NCI-H2171 (cell line): ENCODE results near the gene CNTNAP5.

Source experiments
- DNase-seq: peaks from one replicate; lab custom pipeline; 2025; lab: John Stamatoyannopoulos, UW

Gene CNTNAP5

DNA sequence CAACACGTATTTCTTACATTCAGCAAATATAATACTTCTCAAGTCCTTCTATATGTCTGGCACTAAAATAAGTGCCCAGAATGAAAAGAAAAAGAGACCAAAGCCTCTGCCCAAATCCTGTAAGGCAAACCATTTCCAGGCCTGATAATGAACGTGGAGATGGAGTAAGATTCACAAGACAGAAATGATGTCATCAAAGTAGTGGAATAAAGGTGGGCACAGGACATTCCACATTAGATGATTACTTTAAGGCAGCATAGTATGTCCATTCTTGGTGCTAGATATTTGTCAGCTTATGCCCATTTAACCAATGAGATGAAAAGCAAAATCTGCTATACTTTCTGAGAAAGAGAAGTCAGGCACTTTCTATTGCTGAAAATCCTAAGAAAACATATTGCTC is 38.5 kb downstream of the CNTNAP5 start:
- DNase-seq: no peak

DNA sequence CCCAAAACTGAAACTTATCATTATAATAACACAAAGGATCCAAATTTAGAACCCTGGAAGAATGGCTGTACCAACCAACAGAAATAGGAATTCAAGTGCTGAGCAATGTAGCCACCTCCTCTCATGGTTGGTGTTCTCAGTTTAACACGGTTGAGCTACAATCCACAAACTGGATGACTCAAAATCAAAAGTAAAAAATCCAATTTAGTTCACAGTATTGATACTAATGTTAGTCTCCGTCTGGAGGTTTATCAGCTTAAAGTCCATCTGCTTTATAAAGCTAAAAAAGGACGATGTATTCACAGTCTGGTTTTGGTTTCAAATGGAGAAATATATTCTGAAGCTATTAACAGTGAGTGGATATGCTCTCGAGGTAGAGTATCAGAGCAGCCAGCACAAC is 40.5 kb downstream of the CNTNAP5 start:
- DNase-seq: no peak

DNA sequence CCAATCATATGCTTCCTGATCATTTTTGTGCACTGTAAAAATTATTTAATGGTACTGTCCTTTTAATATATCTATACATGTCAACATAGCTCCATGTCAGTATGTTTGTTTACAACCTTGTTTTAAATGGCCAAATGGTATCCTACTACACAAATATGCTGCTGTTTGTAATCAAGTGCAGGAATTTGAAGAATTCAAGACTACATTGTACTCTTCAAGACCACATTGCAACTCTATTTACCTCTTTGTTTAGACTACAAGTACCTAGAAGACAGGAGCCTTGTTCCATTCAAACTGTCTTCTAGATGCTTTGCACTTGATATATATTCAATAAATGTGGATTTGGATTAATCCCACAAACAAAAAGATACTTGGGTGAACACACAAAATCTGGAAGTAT is 41.7 kb downstream of the CNTNAP5 start:
- no peak for DNase-seq

DNA sequence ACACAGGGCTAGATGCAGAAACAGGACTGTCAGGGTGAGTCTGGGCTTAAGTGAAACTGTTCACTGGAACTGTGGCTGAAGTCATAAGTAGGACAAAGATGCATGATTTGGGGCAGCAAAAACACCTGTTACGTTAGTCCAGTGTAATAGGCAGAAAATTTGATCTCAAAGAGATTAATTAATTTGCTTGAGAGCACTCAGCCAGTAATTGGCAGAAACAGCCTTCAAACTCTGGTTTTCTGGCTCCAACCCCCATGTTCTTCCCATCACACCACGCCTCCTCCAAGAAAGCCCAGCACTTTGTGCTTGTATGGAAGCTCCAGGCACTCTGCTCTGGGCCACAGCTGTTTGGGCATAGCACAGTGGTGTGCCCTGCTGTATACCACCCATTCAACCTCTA is 54.0 kb downstream of the CNTNAP5 start:
- no peak for DNase-seq

DNA sequence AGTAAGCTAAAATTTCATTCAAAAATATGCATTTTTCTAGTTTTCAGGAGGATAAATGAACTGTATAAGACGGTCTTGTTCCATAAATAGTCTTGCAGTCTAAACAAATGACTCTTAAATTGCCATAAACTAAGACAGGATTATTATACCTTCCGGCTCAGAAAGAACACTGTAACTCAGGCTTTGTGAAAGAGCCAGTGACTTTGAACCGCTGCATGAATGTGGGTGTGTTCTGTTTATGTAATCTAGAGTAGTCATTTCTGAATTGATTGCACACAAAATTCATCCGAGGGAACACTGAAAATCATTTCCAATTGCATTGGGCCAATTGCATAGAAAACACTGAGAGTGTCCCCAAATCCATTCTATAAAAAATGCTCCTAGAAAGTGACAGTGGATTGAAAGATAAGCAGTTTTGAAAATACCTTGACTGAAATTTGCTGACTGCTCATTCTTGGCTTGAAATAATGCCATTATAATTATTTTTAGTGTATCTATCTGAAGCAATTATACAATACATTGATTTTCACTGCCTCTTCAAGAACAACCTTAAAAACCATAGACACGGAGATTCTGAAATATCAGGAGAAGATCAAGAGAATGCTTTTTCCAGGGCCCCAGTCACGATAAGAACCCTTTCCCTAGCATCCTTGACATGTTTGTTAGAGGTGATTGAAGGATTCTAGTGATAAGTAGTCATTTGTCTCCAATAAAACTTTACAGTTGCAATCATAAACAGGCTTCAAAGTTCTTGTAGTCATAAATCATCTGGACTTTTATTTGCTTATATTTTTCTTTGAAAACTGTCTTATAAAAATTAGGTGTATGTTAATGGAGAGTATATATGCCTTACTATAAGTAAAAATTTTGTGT is 55.4 kb downstream of the CNTNAP5 start:
- no peak for DNase-seq

DNA sequence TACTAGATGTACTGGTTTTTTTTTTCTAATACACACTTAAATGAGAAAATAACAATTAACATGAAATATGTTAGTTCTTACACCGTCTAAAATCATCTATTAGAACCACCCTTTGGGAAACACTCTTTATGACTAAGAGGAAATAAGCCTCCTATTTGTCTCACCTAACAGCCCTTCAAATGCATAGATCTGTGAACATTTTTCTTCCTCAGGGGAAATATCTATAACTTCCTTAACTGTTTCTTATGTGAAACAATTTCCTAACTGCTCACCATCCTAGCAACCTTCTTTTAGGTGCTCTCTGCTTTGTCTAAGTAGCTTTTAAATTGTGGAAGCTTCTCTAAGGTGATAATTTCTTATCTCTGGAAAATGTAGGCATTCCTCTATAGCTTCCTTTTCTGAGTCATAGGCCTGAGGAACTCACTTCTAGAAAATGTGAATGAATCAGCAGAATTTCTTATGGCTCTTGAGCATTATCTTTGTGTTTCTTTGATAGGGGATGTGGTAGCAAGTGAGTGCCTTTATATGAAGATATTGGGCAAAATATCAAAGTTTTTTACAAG is 56.1 kb downstream of the CNTNAP5 start:
- no peak for DNase-seq

DNA sequence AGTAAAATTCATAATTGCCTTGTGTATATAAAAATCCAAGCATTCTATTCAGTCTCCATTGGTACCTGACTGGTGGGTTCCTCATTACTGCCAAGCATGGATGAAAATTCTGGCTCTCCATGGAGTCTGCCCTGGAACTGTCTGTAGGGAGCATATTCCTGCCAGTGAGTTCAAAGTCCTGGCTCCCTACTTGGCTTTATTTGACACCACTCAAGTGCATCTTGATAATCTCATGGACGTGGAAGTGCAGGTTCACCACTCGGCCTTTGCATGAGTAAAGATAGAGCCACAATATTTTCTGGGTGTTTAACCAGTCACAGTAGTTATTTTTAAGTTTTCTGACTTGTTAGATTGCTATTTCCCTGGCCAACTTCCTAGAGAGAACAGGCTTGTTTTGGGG is 63.5 kb downstream of the CNTNAP5 start:
- DNase-seq: no peak

DNA sequence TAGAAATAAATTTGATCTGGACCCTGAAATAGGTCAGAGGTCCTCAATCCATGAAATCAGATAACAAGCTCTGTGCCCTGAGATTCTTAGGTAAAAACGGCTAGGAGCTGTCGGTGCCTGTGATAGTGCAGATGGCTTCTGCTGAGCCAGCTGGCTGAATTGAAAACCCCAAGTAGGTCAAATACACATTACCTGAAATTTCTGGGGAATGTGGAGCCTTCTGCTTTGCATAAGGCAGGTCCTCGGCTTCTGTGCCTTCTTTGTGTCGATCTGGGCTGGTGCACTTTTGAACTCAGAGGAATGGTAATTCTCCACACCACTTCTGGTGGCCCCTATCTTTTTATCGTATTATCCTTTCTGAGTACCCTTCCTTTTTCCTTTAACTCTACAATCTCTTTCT is 66.6 kb downstream of the CNTNAP5 start:
- peak; percentile 37 for DNase-seq

DNA sequence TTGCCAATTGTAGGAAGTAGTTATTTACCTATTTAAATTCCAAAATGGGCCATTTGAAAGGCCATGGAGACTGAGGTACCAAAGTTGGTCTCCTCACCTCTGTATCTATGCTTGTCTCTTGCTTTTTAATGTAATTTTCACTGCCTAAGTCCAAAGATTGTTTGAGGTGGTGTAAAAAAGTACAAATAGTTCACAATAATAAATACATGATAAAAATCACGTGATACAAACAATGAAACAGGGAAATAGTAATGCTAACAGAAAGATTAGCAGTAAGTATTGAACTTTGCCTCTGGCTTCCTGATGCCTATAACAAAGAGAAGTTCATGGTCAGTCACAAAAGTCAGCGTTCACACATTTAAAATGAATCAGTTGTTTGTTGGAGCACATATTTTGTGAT is 67.6 kb downstream of the CNTNAP5 start:
- no peak for DNase-seq

DNA sequence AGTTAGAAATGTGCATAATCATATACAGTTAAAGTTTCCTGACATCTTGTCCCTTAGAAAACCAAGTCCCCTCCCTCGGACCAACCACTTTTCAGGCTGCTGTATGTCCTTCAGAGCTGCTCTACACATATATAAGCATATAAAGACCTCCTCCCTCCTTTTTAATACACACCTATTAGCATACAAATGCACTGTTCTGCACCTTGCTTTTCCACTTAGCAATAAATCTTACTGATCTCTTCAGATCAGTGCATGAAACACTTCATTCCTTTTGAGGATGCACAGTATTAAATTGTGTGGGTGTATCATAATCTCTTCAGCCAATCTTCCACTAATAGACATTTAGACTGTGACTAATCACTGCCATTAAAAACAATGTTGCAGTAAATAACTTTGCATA is 79.8 kb downstream of the CNTNAP5 start:
- DNase-seq: no peak

DNA sequence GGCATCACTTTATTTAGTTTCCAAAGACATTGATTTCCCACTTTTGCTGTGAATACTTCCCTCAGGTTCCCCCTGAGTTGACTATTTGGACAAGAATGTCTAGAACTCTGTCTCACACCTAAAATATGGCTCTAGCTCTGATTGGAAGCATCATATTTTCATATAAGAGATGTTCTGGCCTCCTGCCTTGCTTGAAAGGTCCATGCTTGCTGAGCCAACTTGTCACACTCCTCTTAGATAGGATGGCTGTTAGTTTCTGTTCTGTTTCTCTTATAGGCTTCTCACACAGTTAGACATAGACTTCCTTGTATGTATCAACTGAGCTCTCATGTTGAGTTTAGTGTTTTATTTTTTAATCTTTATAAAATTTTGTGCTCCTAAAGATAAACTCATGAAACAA is 87.1 kb downstream of the CNTNAP5 start:
- DNase-seq: no peak

DNA sequence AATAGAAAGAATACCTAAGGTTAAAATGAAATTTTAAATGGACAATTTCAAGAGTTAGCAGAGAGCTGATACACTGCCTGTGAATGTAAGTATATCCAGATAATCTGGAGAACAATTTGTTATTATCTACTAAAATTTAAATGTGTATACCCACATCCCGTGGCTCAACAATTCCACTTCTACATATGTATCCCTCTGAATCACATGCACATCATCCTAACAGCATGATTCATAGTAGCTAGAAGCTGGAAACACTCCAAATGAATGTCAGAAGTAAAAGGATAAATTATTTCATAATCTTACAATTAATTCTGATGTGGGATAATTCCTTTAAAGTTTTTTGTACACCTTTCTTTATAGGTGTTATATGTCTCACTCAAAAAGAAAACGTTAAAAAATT is 87.9 kb downstream of the CNTNAP5 start:
- no peak for DNase-seq

DNA sequence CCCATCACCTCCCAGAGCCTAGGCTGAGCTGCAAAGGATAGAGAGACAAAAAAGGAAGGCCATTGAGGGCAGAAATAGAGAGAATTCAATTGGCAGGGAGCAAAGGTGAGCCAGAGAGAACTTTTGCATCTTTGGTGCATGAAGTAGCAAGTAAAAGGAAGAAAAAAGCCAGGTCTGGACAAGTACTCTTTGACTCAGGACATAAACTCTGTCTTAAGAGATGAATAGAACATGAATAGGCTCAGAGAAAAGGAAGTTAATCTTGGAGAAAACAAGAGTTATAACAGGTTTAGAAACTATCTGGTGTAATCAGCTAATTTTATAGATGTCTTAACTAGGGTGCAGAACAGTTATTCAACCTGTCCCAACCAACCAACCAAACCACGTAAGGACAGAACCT is 95.2 kb downstream of the CNTNAP5 start:
- no peak for DNase-seq

DNA sequence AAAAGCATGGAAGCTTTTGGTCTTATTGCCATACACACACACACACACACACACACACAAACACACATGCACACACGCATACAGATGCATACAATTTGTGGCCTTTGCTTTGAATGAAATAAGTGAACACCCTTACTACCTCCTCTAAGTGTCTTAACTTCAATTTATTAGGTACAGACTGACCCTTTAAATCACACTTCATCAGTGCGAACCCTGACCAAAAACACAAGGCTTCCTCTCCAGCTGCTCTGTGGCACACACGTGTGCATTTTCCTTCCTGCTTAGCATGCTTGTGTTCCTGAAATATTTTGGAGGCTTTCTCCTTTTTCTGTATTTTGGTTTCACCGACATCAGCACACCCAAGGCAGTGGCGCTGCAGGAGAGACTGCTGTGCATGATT is 96.0 kb downstream of the CNTNAP5 start:
- no peak for DNase-seq

DNA sequence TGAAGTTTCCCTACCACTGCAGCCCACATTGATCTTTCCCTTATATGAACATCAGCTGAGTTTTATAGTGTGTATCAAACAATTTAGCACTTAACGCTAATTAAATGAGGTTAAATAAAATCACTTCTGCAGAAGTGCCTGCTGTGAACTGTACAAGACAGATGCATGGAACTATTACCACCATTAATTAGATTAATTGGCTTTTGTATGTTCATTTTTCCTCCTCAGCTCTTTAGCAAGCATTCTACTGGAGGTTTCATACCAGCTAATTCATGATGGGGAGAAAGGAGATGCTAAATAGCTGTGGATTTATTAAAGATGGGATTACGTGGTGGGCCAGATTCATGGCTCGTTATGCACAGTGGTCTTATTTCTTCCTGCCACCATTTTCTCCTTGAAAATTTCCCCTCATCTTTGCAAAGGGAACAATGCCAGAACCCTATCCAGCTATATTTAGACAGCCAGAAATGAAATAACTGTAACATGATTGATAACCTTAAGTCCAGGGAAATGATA is 96.7 kb downstream of the CNTNAP5 start:
- DNase-seq: no peak

DNA sequence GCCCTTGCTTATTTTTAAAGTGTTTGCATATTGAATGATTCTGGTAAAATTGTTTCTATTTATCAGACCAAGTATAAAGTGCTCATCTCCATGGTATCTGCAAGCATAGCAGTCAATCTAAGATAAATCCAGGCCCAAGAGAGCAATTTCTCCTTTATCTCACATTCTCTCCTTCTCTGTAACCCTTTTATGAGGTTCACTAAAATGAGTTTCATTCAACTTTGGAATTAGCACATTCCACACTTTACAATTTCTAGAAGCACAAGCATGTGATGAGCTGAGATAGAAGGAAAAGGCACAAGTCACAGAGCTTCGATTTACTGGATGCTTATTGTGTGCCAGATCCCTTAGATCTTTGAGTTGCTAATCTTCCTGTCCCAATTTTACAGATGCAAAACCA is 97.3 kb downstream of the CNTNAP5 start:
- no peak for DNase-seq

DNA sequence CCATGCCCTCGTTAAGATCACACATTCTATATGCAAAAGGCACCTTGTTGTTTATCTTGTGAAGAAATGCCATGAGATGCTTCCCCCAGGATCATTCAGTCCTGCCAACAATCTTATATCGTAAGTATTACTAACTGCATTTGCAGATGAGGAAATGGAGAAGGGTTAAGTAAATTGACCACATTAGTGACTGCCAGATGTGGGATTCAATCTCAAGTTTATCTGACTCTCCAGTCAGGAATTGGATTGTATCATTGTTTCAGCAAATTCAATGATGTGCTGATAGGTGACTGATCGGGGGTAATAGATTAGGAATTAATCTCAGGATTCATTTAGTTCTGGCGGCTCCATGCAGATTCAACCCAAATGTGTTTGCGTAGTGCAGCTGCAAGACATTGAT is 106.2 kb downstream of the CNTNAP5 start:
- no peak for DNase-seq

DNA sequence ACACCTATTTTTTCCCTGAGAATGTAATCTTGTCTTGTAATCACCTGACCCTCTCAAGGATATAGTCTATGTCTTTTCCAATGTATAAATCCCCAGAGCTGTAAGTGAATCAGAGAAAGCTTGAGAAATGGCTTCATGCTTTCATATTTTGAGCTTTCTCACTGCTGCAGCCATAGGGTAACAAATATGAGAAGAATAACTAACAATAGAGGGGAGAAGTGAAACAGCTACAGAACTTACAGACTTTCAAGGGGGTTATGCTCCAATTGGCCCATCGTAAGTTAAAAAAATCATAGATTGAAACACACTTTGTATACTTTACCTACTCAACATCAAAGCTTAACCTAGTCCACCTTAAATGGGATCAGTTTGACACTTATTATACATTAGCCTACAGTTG is 111.0 kb downstream of the CNTNAP5 start:
- DNase-seq: no peak

DNA sequence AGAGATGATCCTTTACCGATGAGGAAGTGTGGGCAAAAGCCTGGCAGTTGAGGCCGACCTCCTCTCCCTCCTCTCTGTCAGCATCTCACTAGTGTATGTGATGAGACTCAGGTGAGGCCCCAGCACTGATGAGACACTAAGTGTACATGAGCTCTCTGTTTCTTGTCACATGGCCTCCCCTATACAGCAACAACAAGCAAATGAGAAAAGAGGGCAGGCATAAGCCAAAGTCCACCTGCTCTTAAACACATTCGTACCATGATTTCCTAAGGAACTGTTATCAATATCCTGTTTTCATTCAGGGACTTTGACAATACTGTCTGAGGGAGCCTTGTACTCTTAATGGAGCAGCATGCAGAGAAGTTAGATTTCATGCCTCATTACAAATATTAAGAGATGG is 113.0 kb downstream of the CNTNAP5 start:
- DNase-seq: no peak

DNA sequence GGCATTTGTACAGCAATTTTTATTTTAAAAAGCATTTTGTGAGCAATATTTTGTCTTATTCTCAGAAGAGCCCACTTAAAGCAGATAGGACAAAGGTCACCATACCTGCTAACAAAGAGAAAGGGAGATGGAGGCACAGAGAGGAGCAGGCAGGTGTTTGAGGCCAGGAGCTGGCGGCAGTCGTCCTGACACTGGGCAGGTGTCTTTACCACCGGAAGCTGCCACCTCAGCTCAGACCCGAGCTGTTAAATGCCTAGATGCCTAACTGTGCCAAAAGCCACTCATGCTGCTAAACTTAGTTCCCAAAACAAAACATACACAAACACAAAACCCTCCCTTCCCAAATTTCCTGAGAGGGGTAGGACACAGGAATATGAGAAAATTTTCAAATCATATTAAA is 120.9 kb downstream of the CNTNAP5 start:
- no peak for DNase-seq

DNA sequence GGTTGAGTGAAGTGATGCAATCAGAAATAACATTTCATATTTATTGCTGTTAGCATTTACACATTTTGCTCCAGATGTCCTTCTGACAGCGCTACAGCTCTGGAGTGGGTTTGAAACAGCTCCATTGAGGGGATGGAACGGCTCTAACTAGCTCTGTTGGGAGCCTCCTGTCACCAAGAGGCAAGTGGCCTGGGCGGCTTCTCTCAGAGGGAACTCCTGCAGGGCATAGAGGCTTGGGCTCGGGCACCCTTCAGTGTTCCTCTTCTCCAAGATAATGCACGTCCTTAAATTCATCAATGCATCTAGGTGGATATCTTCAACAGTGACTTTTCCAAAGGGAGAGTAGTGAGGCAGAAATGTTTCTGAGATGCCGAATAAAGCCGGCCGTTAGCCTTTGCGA is 122.5 kb downstream of the CNTNAP5 start:
- no peak for DNase-seq

DNA sequence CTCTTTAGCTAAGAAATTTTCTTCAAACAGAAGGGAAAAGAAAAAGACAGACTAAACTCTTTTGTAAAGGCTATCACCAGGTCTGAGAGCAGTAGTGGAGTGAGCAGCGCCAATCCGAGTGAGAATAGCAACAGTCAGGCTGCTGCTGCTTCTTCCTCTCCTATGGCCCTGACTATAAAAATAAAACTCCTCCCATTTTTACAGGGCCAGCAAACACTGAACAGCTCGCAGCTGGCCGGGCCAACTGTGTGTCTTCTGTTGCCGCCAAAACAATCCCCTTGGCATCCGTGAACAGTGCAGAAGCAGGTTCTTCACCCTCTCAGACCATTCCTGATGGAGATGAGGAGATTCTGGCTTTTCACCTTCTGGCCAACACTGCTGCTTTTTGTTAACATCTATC is 124.5 kb downstream of the CNTNAP5 start:
- no peak for DNase-seq

DNA sequence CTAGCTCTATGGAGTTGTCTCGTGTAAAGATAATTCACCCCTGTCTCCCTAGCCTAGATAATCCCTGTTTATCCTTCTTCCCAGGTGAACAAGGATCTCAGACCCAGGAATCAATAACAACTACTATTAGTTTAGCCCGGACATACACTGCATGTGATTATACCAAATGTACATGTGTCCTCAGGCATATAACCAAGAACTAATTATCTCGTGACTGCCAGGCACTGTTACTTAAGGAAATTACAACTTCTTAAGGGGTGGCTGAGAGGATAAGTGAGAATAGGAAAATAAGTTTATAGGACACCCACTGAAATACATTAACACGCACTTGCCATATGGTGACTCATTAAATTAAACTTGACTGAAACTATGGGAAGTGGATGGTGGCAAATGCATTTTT is 126.6 kb downstream of the CNTNAP5 start:
- DNase-seq: no peak

DNA sequence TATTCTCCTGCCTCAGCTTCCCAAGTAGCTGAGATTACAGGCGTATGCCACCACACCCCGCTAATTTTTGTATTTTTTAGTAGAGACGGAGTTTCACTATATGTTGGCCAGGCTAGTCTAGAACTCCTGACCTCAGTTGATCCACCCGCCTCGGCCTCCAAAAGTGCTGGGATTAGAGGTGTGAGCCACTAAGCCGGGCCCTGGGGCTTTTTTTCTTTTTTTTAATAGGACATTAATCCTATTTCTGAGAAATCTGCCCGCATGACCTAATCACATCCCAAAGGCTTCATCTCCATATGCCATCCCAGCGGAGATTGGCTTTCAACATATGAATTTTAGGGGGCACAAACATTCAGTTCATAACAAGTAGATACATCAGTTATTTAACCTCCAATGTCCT is 128.6 kb downstream of the CNTNAP5 start:
- no peak for DNase-seq
